ENCODE data around the gene EVX2. TPM values are rescaled to one million over a fixed set of nuclear protein-coding genes. Genes with fewer than 3 reads are reported as not detected.

Gene EVX2
- polyA plus RNA-seq, 1 of the 3 experiments (the other 2 are of a cell fraction), result not detected

- DNase-seq, result no peak
- 74% methylated on average over 7 of the region's 7 CpGs for WGBS (ENCODE audit: low lambda C conversion rate)
- TF ChIP-seq USF1 (IDR thresholded peaks at IDR 0.05; ENCODE audit: borderline replicate concordance, low read depth) (no peak), GATA2 (CRISPR knock-in tag; IDR thresholded peaks at IDR 0.05) (no peak), MXI1 (IDR thresholded peaks at IDR 0.05; ENCODE audit: low read depth, low read length) (no peak), POLR2AphosphoS5 (IDR thresholded peaks at IDR 0.05; ENCODE audit: low read depth, low read length) (no peak), TEAD4 (IDR thresholded peaks at IDR 0.05; ENCODE audit: borderline replicate concordance, insufficient read depth) (no peak), SMC3 (IDR thresholded peaks at IDR 0.05; ENCODE audit: low read depth, low read length) (no peak), RFX5 (IDR thresholded peaks at IDR 0.05; ENCODE audit: low read length) (no peak), FOXJ3 (CRISPR knock-in tag; IDR thresholded peaks at IDR 0.05) (no peak), FOXM1 (IDR thresholded peaks at IDR 0.05; ENCODE audit: low read depth) (no peak), GABPA (IDR thresholded peaks at IDR 0.05; ENCODE audit: low read depth) (no peak), USF2 (IDR thresholded peaks at IDR 0.05; ENCODE audit: borderline replicate concordance, low read depth, low read length) (no peak), NRF1 (IDR thresholded peaks at IDR 0.05; ENCODE audit: low read depth, low read length) (no peak), PBX3 (IDR thresholded peaks at IDR 0.05) (no peak), RXRA (IDR thresholded peaks at IDR 0.05; ENCODE audit: borderline replicate concordance, low read depth) (no peak), REST (IDR thresholded peaks at IDR 0.05; ENCODE audit: low read depth, low read length) (no peak), ZBTB33 (IDR thresholded peaks at IDR 0.05; ENCODE audit: borderline replicate concordance, low read depth) (no peak)
- H3K4me2 ChIP-seq, result no peak overlapping the region
- ChIA-PET POLR2A (no interaction called here), CTCF (interaction anchor here (0.6 to 3.3 kb wide), 9 partner anchors 10 to 1378 kb away, joined by 3 to 10 read pairs (median 3); no protein-coding TSS in a partner anchor)
- no peaks in the 10 kb centered on the region for H3K9me3 ChIP-seq
- H3F3A ChIP-seq (replicated peaks; ENCODE audit: insufficient read depth), result peaks cover 3% of the 10 kb centered on the region
- H3K27ac ChIP-seq (ENCODE audit: low read depth in 2 of 2, low read length in 1 of 2), result no peak overlapping the region
- H3K27me3 ChIP-seq (ENCODE audit: insufficient read depth), result peaks cover 24% of the 10 kb centered on the region
- peaks cover 0 to 4% of the 10 kb centered on the region in 2 experiments; a peak in 1 of 4 replicates for H3K4me1 ChIP-seq (ENCODE audit: control insufficient read depth in 1 of 2, insufficient read depth in 2 of 2, low read depth in 1 of 2, low read length in 1 of 2)
- no peak overlapping the region for H3K9ac ChIP-seq
- no peak overlapping the region for H2AFZ ChIP-seq (ENCODE audit: low read depth)
- H3K36me3 ChIP-seq (replicated peaks in 1 of 2; ENCODE audit: control insufficient read depth in 1 of 2, insufficient read depth in 2 of 2, low read length in 1 of 2), result no peaks in the 10 kb centered on the region
- no peaks in the 10 kb centered on the region for H4K20me1 ChIP-seq (ENCODE audit: insufficient read depth)
- no peaks in the 10 kb centered on the region for H3K79me2 ChIP-seq (ENCODE audit: insufficient read depth)
- H3K9me2 ChIP-seq, result no peaks in the 10 kb centered on the region
- no peak overlapping the region for H3K4me3 ChIP-seq (ENCODE audit: low read depth in 2 of 2, low read length in 1 of 2)
These were observed 8.8 kb downstream of the EVX2 start for GRCh38 chr2:176074919-176075425.
